ENCODE data around the gene DCAF16. TPM values are rescaled to one million over a fixed set of nuclear protein-coding genes. Genes with fewer than 3 reads are reported as not detected.
A peak's percentile ranks its signal among the peaks of the same experiment; 100 is the strongest.

The DCAF16 gene
- total RNA-seq, result 10 to 100 TPM in 3 of 4 donors, 1 to 10 TPM in 1; 9.0 to 23.3 (median 16.7) TPM

DNA sequence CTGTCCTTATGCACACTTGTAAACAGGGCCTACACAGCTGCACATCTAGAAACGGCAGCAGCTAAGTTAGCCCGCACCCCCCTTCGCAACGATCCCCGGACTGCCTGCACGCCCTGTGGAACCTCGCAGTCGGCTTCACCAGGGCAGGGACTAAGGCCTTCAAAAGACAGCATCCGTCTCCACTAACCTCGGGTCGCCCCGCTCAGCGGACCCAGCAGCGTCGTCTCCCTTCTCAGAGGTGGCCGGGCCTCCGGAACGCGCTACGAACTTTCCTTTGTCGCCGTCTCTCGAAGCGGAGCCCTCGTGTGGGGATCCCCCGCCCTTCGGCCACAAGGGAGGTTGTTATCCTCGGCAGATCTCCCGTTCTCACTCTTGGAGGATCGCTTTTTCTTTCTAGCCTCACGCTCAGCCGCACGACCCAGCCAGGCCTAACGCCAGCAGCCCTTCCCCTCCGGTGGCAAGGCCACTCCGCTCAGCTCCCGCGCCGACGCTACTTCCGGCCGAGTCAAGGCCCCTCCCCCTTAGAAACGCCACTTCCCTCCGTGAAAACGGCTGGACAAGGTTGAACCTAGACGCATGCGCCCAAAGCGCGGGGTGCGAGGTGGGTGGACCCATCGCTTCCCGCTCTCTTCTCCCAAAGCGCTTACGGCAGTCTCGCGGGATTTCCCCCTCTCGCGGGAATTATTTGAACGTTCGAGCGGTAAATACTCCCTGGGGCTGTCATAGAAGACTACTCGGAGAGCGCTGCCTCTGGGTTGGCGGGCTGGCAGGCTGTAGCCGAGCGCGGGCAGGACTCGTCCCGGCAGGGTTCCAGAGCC lies at the start of gene DCAF16, which contains the start of gene NCAPG:
TSS of gene DCAF16 (minus strand) at position 498 of the 818 bp plus-strand sequence. CDS start 6,616 bp downstream, outside the sequence.
TSS of gene NCAPG (plus strand) at position 720 of the 818 bp plus-strand sequence. CDS start 99 bp downstream, outside the sequence.
- in situ Hi-C loops (cut with MboI; ENCODE audit: low pct_ligation_motif_present in 1 of 4, low pct_unique_long_range_greater_than_20kb in 1 of 4, low sequenced_read_pairs in 3 of 4) (loop anchor here in 3 of 4 donors (25.0 kb wide), 3 partner anchors 223 to 777 kb away; partner anchors contain the start of gene LAP3 (in 1 of the 3)), intact Hi-C loops (cut with DNase I; ENCODE audit: low total_unique reads) (loop anchor here (10.0 kb wide), 1 partner anchor 784 kb away; no protein-coding TSS in a partner anchor)
- Histone ChIP-seq H3K27me3 (no peaks in the 10 kb centered on the region), H3K4me3 (peak within 1 kb of the TSS; percentile 70 to 89 (median 74)), H3K36me3 (no peaks in the 10 kb centered on the region), H3K9me3 (no peaks in the 10 kb centered on the region), H3K4me1 (peaks cover 16 to 54% (median 41%) of the 10 kb centered on the region in 4 donors), H3K27ac (peak within 1 kb of the TSS; percentile 96 to 99 (median 98))
- WGBS, 2 donors (ENCODE audit: low coverage in 1 of 2), result 0 to 1% methylated on average over 2 to 64 of the region's 69 CpGs
- TF ChIP-seq POLR2AphosphoS5 (IDR thresholded peaks at IDR 0.05) (peak; percentile 99), POLR2A (IDR thresholded peaks at IDR 0.05) (peak; percentile 98), EP300 (IDR thresholded peaks at IDR 0.05; ENCODE audit: low read depth) (no peak)
- TF ChIP-seq, protein P1, sequence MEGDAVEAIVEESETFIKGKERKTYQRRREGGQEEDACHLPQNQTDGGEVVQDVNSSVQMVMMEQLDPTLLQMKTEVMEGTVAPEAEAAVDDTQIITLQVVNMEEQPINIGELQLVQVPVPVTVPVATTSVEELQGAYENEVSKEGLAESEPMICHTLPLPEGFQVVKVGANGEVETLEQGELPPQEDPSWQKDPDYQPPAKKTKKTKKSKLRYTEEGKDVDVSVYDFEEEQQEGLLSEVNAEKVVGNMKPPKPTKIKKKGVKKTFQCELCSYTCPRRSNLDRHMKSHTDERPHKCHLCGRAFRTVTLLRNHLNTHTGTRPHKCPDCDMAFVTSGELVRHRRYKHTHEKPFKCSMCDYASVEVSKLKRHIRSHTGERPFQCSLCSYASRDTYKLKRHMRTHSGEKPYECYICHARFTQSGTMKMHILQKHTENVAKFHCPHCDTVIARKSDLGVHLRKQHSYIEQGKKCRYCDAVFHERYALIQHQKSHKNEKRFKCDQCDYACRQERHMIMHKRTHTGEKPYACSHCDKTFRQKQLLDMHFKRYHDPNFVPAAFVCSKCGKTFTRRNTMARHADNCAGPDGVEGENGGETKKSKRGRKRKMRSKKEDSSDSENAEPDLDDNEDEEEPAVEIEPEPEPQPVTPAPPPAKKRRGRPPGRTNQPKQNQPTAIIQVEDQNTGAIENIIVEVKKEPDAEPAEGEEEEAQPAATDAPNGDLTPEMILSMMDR (IDR thresholded peaks at IDR 0.05), result no peak
- peak; percentile 100 for DNase-seq

DNA sequence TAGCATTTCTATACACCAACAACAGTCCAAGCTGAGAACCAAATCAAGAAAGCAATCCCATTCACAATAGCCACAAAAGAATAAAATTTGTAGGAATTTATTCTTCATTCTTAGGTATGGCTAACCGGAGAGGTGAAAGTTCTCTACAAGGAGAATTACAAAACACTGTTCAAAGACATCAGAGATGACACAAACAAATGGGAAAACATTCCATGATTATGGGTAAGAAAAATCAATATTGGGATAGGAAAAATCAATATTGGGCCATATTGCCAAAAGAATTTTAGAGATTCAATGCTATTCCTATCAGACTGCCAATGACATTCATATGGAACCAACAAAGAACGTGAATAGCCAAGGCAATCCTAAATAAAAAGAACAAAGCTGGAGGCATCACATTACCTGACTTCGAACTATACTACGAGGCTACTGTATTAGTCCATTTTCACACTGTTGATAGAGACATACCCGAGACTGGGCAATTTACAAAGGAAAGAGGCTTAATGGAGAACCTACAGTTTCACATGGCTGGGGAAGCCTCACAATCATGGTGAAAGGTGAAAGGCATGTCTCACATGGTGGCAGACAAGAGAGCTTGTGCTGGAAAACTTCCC lies 49.3 kb upstream of the DCAF16 start:
- no peaks in the 10 kb centered on the region for H3K36me3 ChIP-seq
- no peak overlapping the region for H3K4me3 ChIP-seq
- no peak for TF ChIP-seq EP300 (IDR thresholded peaks at IDR 0.05; ENCODE audit: low read depth)
- TF ChIP-seq POLR2AphosphoS5 (IDR thresholded peaks at IDR 0.05), result no peak
- TF ChIP-seq, protein P1 (IDR thresholded peaks at IDR 0.05), result no peak
- TF ChIP-seq POLR2A (IDR thresholded peaks at IDR 0.05), result no peak
- in situ Hi-C loops (cut with MboI; ENCODE audit: low pct_ligation_motif_present in 1 of 4, low pct_unique_long_range_greater_than_20kb in 1 of 4, low sequenced_read_pairs in 3 of 4), result no loop called here
- no peaks in the 10 kb centered on the region for H3K4me1 ChIP-seq
- no peaks in the 10 kb centered on the region for H3K27me3 ChIP-seq
- WGBS, 2 donors (ENCODE audit: low coverage in 1 of 2), result 96 to 100% methylated on average over 5 of the region's 5 CpGs
- no peak overlapping the region for H3K27ac ChIP-seq
- DNase-seq, result no peak
- intact Hi-C loops (cut with DNase I; ENCODE audit: low total_unique reads), result no loop called here
- peaks cover 6 to 12% of the 10 kb centered on the region in 2 donors for H3K9me3 ChIP-seq

DNA sequence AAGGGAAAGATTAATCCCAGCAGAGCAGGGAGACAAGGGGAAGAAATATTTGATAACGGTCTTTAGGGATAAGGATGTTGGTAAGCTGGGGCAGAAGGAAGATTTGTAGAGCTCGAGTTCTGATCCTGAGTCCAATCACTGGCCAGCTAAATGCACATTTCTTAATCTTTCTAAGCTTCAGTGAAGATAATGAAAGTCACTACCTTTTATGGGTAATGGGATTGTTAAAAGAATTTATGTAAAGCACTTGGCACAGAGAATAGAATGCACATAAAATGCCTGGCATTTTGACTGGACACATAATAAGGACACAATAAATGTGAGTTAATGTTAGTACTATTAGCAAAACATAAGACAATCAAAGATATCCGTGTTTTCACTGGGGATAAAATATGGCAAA lies 43.5 kb upstream of the DCAF16 start:
- in situ Hi-C loops (cut with MboI; ENCODE audit: low pct_ligation_motif_present in 1 of 4, low pct_unique_long_range_greater_than_20kb in 1 of 4, low sequenced_read_pairs in 3 of 4), result no loop called here
- WGBS, 2 donors (ENCODE audit: low coverage in 1 of 2), result 77 to 81% methylated on average over 1 to 3 of the region's 3 CpGs
- DNase-seq, result no peak

More for the DNA sequence above, 43.5 kb upstream of the DCAF16 start:
- Histone ChIP-seq H3K9me3 (no peaks in the 10 kb centered on the region), H3K4me3 (no peak overlapping the region), H3K27me3 (no peaks in the 10 kb centered on the region), H3K4me1 (no peaks in the 10 kb centered on the region), H3K36me3 (no peaks in the 10 kb centered on the region), H3K27ac (no peak overlapping the region)
- intact Hi-C loops (cut with DNase I; ENCODE audit: low total_unique reads), result no loop called here
- no peak for TF ChIP-seq POLR2A (IDR thresholded peaks at IDR 0.05)
- no peak for TF ChIP-seq EP300 (IDR thresholded peaks at IDR 0.05; ENCODE audit: low read depth)
- no peak for TF ChIP-seq POLR2AphosphoS5 (IDR thresholded peaks at IDR 0.05)
- TF ChIP-seq, protein P1 (IDR thresholded peaks at IDR 0.05), result no peak

All from transverse colon (tissue), 4 donors.